Fibroblast of villous mesenchyme (primary cell): ENCODE results near the gene CCL7. TPM values are rescaled to one million over a fixed set of nuclear protein-coding genes. Genes with fewer than 3 reads are reported as not detected.

Source experiments
- DNase-seq: peaks from one replicate; pipeline ENCODE4 v3.0.0-alpha.2; 2010; ENCODE audit warnings: low read depth
- H3K4me3 ChIP-seq: 2 replicates; pipeline ENCODE4 v1.5.1; 2011; ENCODE audit warnings: low read depth, mild to moderate bottlenecking, low read length
- total RNA-seq: library from RNA; depleted of rRNA; stranded (reverse); fragments of >200 nt; gene quantifications from 2 replicates; pipeline ENCODE4 v1.2.3, GENCODE V29; 2012
- TF ChIP-seq, protein P1 (sequence below): IDR thresholded peaks from 2 replicates; pipeline ENCODE4 v1.5.1; 2012; ENCODE audit warnings: low read depth, mild to moderate bottlenecking, low read length; ENCODE audit not compliant: insufficient read depth

CCL7 gene
- total RNA-seq, 1 donor: 0.43 TPM

GRCh38 chr17:34305061-34305460, 35.0 kb downstream of the CCL7 start:
- H3K4me3 ChIP-seq: no peak overlapping the region
- TF ChIP-seq, protein P1, sequence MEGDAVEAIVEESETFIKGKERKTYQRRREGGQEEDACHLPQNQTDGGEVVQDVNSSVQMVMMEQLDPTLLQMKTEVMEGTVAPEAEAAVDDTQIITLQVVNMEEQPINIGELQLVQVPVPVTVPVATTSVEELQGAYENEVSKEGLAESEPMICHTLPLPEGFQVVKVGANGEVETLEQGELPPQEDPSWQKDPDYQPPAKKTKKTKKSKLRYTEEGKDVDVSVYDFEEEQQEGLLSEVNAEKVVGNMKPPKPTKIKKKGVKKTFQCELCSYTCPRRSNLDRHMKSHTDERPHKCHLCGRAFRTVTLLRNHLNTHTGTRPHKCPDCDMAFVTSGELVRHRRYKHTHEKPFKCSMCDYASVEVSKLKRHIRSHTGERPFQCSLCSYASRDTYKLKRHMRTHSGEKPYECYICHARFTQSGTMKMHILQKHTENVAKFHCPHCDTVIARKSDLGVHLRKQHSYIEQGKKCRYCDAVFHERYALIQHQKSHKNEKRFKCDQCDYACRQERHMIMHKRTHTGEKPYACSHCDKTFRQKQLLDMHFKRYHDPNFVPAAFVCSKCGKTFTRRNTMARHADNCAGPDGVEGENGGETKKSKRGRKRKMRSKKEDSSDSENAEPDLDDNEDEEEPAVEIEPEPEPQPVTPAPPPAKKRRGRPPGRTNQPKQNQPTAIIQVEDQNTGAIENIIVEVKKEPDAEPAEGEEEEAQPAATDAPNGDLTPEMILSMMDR: no peak
- no peak for DNase-seq

DNA sequence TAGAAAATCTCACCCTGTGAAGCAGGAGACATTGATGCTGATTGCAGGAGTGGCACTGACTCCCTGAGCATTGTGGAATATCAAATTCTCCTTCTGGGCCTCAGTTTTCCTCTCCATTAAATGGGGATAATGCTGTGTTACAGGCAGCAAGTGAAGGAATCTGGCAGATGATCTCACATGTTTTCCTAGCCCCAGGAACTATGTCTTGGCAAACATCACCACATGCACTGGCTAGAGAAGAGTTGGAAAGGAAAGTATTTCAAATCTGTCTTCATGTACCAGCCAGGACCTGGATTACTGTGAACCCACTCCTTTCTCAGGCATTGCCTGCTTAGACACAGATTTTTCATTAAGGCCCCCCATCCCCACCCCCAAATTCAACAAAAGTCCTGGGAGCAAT, 35.6 kb downstream of the CCL7 start:
- H3K4me3 ChIP-seq: no peak overlapping the region
- TF ChIP-seq, protein P1: no peak
- no peak for DNase-seq

DNA sequence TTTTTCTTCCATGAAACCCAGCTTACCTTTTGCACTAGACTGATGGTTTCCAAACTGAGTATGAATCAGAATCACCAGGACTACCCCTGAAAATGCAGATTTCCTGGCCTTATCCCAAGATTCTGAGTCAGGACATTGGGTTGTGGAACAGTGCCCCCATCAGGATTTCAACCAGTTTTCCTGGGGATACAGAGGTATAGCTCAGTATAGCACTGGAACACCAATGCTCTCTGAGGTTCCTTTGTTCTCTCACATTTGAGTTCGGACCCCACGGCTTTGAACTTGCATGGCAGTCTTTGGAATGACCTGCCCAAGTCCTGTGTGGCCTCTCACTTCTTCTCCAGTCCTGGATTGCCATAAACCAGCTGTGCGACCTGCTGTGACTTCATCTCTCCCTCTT, 36.4 kb downstream of the CCL7 start:
- DNase-seq: peak; percentile 57
- H3K4me3 ChIP-seq: no peak overlapping the region
- TF ChIP-seq, protein P1: peak; percentile 43

DNA sequence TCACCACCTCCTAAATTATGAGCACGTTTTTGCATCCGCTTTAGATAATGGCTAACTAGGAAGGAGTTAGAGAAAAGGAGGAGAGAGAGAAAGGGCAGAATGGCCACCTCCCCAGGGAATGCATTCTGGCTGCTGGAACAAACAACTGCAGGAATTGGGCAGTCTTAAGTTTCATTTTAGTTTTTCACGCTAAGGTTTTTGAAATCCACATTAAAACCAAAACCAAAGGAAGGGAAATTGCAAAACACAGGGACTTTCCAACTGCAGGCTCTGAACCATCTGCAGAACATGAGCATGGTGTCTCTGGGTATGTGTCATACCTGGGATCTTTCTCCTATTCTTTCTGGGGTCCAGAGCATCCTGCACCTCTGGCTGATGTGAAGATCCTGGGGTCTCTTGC, 37.1 kb downstream of the CCL7 start:
- no peak overlapping the region for H3K4me3 ChIP-seq
- TF ChIP-seq, protein P1: no peak
- DNase-seq: peak; percentile 69

DNA sequence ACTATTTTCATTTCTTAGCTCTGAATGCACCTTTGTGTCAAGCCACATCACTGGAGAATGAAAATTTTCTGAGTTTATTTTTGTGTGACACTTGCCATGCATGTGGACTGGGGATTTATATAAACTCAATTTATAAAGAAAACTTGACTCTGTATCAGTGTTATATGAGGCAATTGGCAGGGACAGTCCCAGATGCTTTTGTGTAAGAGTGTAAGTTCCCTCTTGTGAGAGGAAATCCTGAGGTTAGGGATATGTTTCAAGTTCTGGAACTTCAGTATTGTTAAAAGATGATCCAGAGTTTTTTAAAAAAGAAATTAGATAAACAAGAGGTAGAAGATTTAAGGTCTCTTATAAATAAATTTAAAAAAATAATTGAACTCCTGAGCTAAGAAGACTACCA, 38.4 kb downstream of the CCL7 start:
- TF ChIP-seq, protein P1: no peak
- DNase-seq: no peak
- no peak overlapping the region for H3K4me3 ChIP-seq

DNA sequence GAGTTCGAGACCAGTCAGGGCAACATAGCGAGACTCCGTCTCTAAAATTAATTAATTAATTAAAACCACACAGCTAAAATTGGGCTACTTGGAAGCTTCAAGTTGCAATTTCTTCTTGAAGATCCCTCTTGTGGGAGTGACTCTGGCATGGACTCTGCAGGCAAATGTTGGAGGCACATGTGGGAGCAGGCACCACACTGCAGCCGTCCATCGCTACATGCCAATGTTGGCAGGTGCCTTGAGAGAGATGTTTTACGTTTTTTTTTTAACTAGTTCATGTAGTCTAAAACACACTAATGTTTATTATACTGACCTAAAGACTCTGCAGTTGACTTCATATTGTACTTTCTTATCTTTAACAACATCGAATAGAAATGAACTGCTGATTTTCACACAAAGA, 41.3 kb downstream of the CCL7 start:
- TF ChIP-seq, protein P1: no peak
- DNase-seq: no peak
- no peak overlapping the region for H3K4me3 ChIP-seq

DNA sequence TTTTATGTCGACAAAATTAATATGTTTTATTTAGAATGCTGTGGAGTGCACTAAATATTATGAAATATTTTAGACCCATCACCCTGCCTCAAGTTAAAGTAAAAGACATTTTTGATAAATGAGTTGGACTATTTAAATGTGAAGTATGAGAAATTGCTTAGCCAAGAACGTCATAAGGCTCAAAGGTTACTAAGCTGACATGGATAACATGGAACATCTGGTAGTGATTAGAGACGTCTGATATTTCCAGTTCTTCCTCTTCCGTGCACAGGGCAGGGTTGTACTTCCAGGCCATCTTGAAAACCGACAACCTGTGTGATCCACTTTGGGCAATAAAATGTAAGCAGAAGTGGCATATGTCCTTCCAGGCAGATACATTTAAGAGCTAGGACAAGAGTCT, 42.1 kb downstream of the CCL7 start:
- TF ChIP-seq, protein P1: no peak
- no peak overlapping the region for H3K4me3 ChIP-seq
- DNase-seq: peak; percentile 82
